GM12872 (cell line): Measurements from ENCODE around the gene DNAJC1.

ENCODE experiments used
- CTCF ChIP-seq: IDR thresholded peaks from 3 replicates; pipeline ENCODE4 v1.5.1; 2011; ENCODE audit warnings: low read depth, mild to moderate bottlenecking, low read length, moderate library complexity; ENCODE audit not compliant: insufficient read depth

DNAJC1 gene

GRCh38 chr10:21969326-21970287 lies 33.9 kb downstream of the DNAJC1 start:
- TF ChIP-seq CTCF, result no peak

- no peak for TF ChIP-seq CTCF
Observed at GRCh38 chr10:21964983-21965665, 38.4 kb downstream of the DNAJC1 start.

- no peak for TF ChIP-seq CTCF
Observed at GRCh38 chr10:21962358-21962757, 41.2 kb downstream of the DNAJC1 start.

- TF ChIP-seq CTCF, result no peak
Observed at GRCh38 chr10:21961847-21962246, 41.7 kb downstream of the DNAJC1 start.

- no peak for TF ChIP-seq CTCF
Observed at GRCh38 chr10:21959998-21960397, 43.5 kb downstream of the DNAJC1 start.

GRCh38 chr10:21954690-21955089 lies 48.8 kb downstream of the DNAJC1 start:
- no peak for TF ChIP-seq CTCF

GRCh38 chr10:21954132-21954531 lies 49.4 kb downstream of the DNAJC1 start:
- no peak for TF ChIP-seq CTCF
